HAP-1 (cell line): Measurements from ENCODE around the gene TDRD10.

ENCODE experiments used
- DNase-seq, 2 experiments: peaks; one replicate each; pipeline ENCODE4 v3.0.0-alpha.2; 2016 to 2020; ENCODE audit warnings: low spot score in 2 of 2
- H3K27me3 ChIP-seq: fragments of 250-450 bp; sonication (Bioruptor Pico); 2 replicates; pipeline ENCODE4 v1.5.1; 2020; ENCODE audit warnings: low read depth, mild to moderate bottlenecking, moderate library complexity
- H3K36me3 ChIP-seq: fragments of 250-450 bp; sonication (Bioruptor Pico); replicated peaks from 2 replicates; pipeline ENCODE4 v1.5.1; 2020; ENCODE audit warnings: mild to moderate bottlenecking
- H3K4me1 ChIP-seq: fragments of 250-450 bp; sonication (Bioruptor Pico); 2 replicates; pipeline ENCODE4 v1.5.1; 2020; ENCODE audit warnings: mild to moderate bottlenecking
- H3K4me3 ChIP-seq: fragments of 250-450 bp; sonication (Bioruptor Pico); 2 replicates; pipeline ENCODE4 v1.5.1; 2020; ENCODE audit warnings: mild to moderate bottlenecking, moderate library complexity
- H3K9me3 ChIP-seq: fragments of 250-450 bp; sonication (Bioruptor Pico); 2 replicates; pipeline ENCODE4 v1.5.1; 2020; ENCODE audit warnings: mild to moderate bottlenecking, moderate library complexity
- in situ Hi-C: fragments of 300-500 bp; cut with MboI; formaldehyde crosslinking; loops from 3 replicates; pipeline ENCODE4 v1.14.3; 2020; ENCODE audit warnings: low sequenced_read_pairs, inconsistent platforms, mixed read lengths

Gene TDRD10

GRCh38 chr1:154591206-154591605 lies 89.2 kb downstream of the TDRD10 start:
- no peaks in the 10 kb centered on the region for H3K4me1 ChIP-seq
- H3K9me3 ChIP-seq: no peaks in the 10 kb centered on the region
- H3K27me3 ChIP-seq: no peaks in the 10 kb centered on the region
- DNase-seq: no peak
- in situ Hi-C loops: no loop called here
- peaks cover 92% of the 10 kb centered on the region for H3K36me3 ChIP-seq
- H3K4me3 ChIP-seq: no peak overlapping the region

- Histone ChIP-seq H3K4me1 (no peaks in the 10 kb centered on the region), H3K36me3 (peaks cover 92% of the 10 kb centered on the region), H3K4me3 (no peak overlapping the region), H3K27me3 (no peaks in the 10 kb centered on the region), H3K9me3 (no peaks in the 10 kb centered on the region)
- DNase-seq: no peak
- in situ Hi-C loops: no loop called here
These were observed 91.4 kb downstream of the TDRD10 start for GRCh38 chr1:154593390-154593789.

GRCh38 chr1:154594811-154595210 lies 92.8 kb downstream of the TDRD10 start:
- no peak for DNase-seq
- H3K27me3 ChIP-seq: no peaks in the 10 kb centered on the region
- H3K9me3 ChIP-seq: no peaks in the 10 kb centered on the region
- peaks cover 85% of the 10 kb centered on the region for H3K36me3 ChIP-seq
- in situ Hi-C loops: no loop called here
- H3K4me3 ChIP-seq: no peak overlapping the region
- H3K4me1 ChIP-seq: peaks cover 10% of the 10 kb centered on the region

GRCh38 chr1:154595621-154596020 lies 93.6 kb downstream of the TDRD10 start:
- Histone ChIP-seq H3K4me3 (no peak overlapping the region), H3K9me3 (no peaks in the 10 kb centered on the region), H3K27me3 (no peaks in the 10 kb centered on the region), H3K36me3 (peaks cover 80% of the 10 kb centered on the region), H3K4me1 (peaks cover 13% of the 10 kb centered on the region)
- in situ Hi-C loops: no loop called here
- no peak for DNase-seq
